Panc1 (cell line): Measurements from ENCODE around the gene PCGF6. TPM values are rescaled to one million over a fixed set of nuclear protein-coding genes. Genes with fewer than 3 reads are reported as not detected.

Source experiments
- ATAC-seq: fragments of 200-7000 bp; cut with Tn5 transposase; 2 replicates; pipeline ENCODE4 v1.9.1; 2020; ENCODE audit warnings: mild to moderate bottlenecking, moderate library complexity
- BruUV-seq: library from RNA; stranded (reverse); fragments of 400-500 nt; replicated peaks from 2 replicates; lab custom pipeline; 2021; lab: Mats Ljungman, UMichigan
- CTCF ChIA-PET: fragments of 300-600 bp; sonication (Branson Sonifier 250); formaldehyde crosslinking; loops from one replicate; lab custom pipeline; 2022; ENCODE audit warnings: antibody characterized with exemption; lab: Charles Lee
- POLR2A ChIA-PET: fragments of 300-600 bp; sonication (Branson Sonifier 250); formaldehyde crosslinking; loops from one replicate; lab custom pipeline; 2022; ENCODE audit warnings: antibody characterized with exemption; lab: Charles Lee
- DNase-seq: peaks from one replicate; pipeline ENCODE4 v3.0.0-alpha.2; 2010; ENCODE audit warnings: low read depth, low spot score
- H3K27ac ChIP-seq: 2 replicates; pipeline ENCODE4 v1.5.1; 2011; ENCODE audit warnings: mild to moderate bottlenecking, low read length, inconsistent platforms
- H3K27me3 ChIP-seq: fragments of 200-500 bp; sonication (Bioruptor generic); 2 replicates; pipeline ENCODE4 v1.6.0; 2014; ENCODE audit warnings: low read length, inconsistent platforms; ENCODE audit not compliant: control insufficient read depth, insufficient read depth
- H3K36me3 ChIP-seq: fragments of 200-500 bp; sonication (Bioruptor generic); 2 replicates; pipeline ENCODE4 v1.5.1; 2014; ENCODE audit warnings: inconsistent platforms, mild to moderate bottlenecking, low read length, moderate library complexity; ENCODE audit not compliant: control insufficient read depth, insufficient read depth
- H3K4me1 ChIP-seq: 2 replicates; pipeline ENCODE4 v1.5.1; 2011; ENCODE audit warnings: inconsistent platforms, mild to moderate bottlenecking, low read length, moderate library complexity; ENCODE audit not compliant: control insufficient read depth, insufficient read depth
- H3K4me3 ChIP-seq, 2 experiments: 2 replicates each; pipeline ENCODE4 v1.5.1; 2011 to 2012; ENCODE audit warnings: low read depth in 2 of 2, low read length in 2 of 2, mild to moderate bottlenecking in 2 of 2, inconsistent platforms in 1 of 2, moderate library complexity in 1 of 2
- H3K9me3 ChIP-seq: fragments of 200-500 bp; sonication (Bioruptor generic); 2 replicates; pipeline ENCODE4 v1.5.1; 2014; ENCODE audit warnings: low read depth, mild to moderate bottlenecking, inconsistent platforms, low read length, moderate library complexity; ENCODE audit not compliant: control insufficient read depth, insufficient read depth
- CTCF ChIP-seq: fragments of 450-650 bp; IDR thresholded peaks from 2 replicates; pipeline ENCODE4 v1.5.1; 2017; ENCODE audit warnings: mild to moderate bottlenecking
- POLR2AphosphoS5 ChIP-seq: IDR thresholded peaks from 2 replicates; pipeline ENCODE4 v1.6.1; 2012; ENCODE audit warnings: mild to moderate bottlenecking, low read depth, low read length, moderate library complexity
- REST ChIP-seq, 2 experiments: IDR thresholded peaks; 2 replicates each; pipeline ENCODE4 v1.6.1; 2011 to 2012; ENCODE audit warnings: low read depth in 2 of 2, control low read depth in 1 of 2, low read length in 1 of 2, mild to moderate bottlenecking in 1 of 2, moderate library complexity in 1 of 2; ENCODE audit not compliant: insufficient read depth in 1 of 2
- SIN3A ChIP-seq: IDR thresholded peaks from 2 replicates; pipeline ENCODE4 v1.6.1; 2012; ENCODE audit warnings: low read depth, mild to moderate bottlenecking, low read length, moderate library complexity, borderline replicate concordance; ENCODE audit not compliant: insufficient read depth
- TCF7L2 ChIP-seq: IDR thresholded peaks from 2 replicates; pipeline ENCODE4 v1.6.1; 2011; ENCODE audit warnings: mild to moderate bottlenecking, low read depth, low read length, inconsistent platforms
- in situ Hi-C: cut with HindIII; loops from 2 replicates; pipeline ENCODE4 v1.10.0; 2016; ENCODE audit warnings: low sequenced_read_pairs, low pct_unique_long_range_greater_than_20kb
- intact Hi-C: fragments of 100-400 bp; cut with micrococcal nuclease; formaldehyde crosslinking; loops from one replicate; pipeline ENCODE4 v1.10.0; 2022; ENCODE audit not compliant: unreplicated experiment
- total RNA-seq: library from RNA; stranded (reverse); gene quantifications from one replicate; pipeline ENCODE4 v1.2.1, GENCODE V29; 2021; ENCODE audit not compliant: unreplicated experiment

PCGF6 gene
- total RNA-seq, 1 experiment from 2014 or later = 18.0 TPM

GRCh38 chr10:103287992-103288391, 62.9 kb downstream of the PCGF6 start:
- no peaks in the 10 kb centered on the region for H3K4me1 ChIP-seq
- no peak for TF ChIP-seq REST (IDR thresholded peaks at IDR 0.05; ENCODE audit: insufficient read depth in 1 of 2, low read depth in 2 of 2, low read length in 1 of 2)
- TF ChIP-seq SIN3A = no peak
- no peak for TF ChIP-seq CTCF
- no peak for TF ChIP-seq POLR2AphosphoS5
- no peak for TF ChIP-seq TCF7L2
- intact Hi-C loops (no loop called here), in situ Hi-C loops (no loop called here)
- DNase-seq (no peak), ATAC-seq (no peak)
- POLR2A ChIA-PET = no interaction called here
- H3K4me3 ChIP-seq = no peak overlapping the region
- H3K27ac ChIP-seq = no peak overlapping the region
- H3K36me3 ChIP-seq = no peaks in the 10 kb centered on the region
- peaks cover 15% of the 10 kb centered on the region for H3K27me3 ChIP-seq
- no TSS peak for BruUV-seq
- CTCF ChIA-PET = interaction anchor here (0.6 kb wide), 1 partner anchor 22 kb away, joined by 3 read pairs; no protein-coding TSS in a partner anchor
- no peaks in the 10 kb centered on the region for H3K9me3 ChIP-seq

- peaks cover 21% of the 10 kb centered on the region for H3K27me3 ChIP-seq
- H3K27ac ChIP-seq = no peak overlapping the region
- H3K36me3 ChIP-seq = no peaks in the 10 kb centered on the region
- ChIA-PET CTCF (no interaction called here), POLR2A (interaction anchor here (0.6 kb wide), 1 partner anchor 45 kb away, joined by 4 read pairs; no protein-coding TSS in a partner anchor)
- in situ Hi-C loops = no loop called here
- ATAC-seq = no peak
- no peak for TF ChIP-seq SIN3A
- no peak for TF ChIP-seq CTCF
- TF ChIP-seq TCF7L2 = no peak
- no peak for TF ChIP-seq REST (IDR thresholded peaks at IDR 0.05; ENCODE audit: insufficient read depth in 1 of 2, low read depth in 2 of 2, low read length in 1 of 2)
- TF ChIP-seq POLR2AphosphoS5 = no peak
- no peak overlapping the region for H3K4me3 ChIP-seq
- DNase-seq = no peak
- no TSS peak for BruUV-seq
- intact Hi-C loops = no loop called here
- no peaks in the 10 kb centered on the region for H3K9me3 ChIP-seq
- H3K4me1 ChIP-seq = 0 out of 2 replicates have a peak, but pooled peaks cover 3% of the 10 kb centered on the region
These were observed 66.8 kb downstream of the PCGF6 start for GRCh38 chr10:103284170-103284569.
